ENCODE measurements around the gene KCNN4.

DNA sequence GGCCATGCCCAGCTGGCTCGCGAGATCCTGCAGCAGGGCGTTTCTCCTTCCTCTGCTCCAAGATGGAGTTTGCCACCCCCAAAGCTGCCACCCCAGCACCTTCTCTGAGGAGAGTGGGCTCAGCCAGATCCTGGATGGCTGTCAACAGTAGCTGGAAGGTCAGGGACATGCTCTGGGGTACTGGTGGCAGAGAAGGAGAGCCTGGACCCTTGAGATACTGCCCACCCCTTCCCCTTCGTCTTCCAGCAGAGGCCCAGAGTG lies 53.2 kb downstream of the KCNN4 start:
- TF ChIP-seq, protein P1, sequence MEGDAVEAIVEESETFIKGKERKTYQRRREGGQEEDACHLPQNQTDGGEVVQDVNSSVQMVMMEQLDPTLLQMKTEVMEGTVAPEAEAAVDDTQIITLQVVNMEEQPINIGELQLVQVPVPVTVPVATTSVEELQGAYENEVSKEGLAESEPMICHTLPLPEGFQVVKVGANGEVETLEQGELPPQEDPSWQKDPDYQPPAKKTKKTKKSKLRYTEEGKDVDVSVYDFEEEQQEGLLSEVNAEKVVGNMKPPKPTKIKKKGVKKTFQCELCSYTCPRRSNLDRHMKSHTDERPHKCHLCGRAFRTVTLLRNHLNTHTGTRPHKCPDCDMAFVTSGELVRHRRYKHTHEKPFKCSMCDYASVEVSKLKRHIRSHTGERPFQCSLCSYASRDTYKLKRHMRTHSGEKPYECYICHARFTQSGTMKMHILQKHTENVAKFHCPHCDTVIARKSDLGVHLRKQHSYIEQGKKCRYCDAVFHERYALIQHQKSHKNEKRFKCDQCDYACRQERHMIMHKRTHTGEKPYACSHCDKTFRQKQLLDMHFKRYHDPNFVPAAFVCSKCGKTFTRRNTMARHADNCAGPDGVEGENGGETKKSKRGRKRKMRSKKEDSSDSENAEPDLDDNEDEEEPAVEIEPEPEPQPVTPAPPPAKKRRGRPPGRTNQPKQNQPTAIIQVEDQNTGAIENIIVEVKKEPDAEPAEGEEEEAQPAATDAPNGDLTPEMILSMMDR (conservative IDR thresholded peaks at IDR 0.05; ENCODE audit: low read depth, low read length): no peak
- no peak for TF ChIP-seq EZH2 (IDR thresholded peaks at IDR 0.05; ENCODE audit: borderline replicate concordance, low read depth, low read length, poor library complexity, severe bottlenecking)

All from A673 (cell line).